ENCODE measurements around the gene CACNA1H.

- TF ChIP-seq POLR2AphosphoS5 (IDR thresholded peaks at IDR 0.05), result no peak
- TF ChIP-seq CTCF (IDR thresholded peaks at IDR 0.05), result no peak
These were observed 85.1 kb downstream of the CACNA1H start for GRCh38 chr16:1237990-1238389.
